K562 (cell line): ENCODE results near the gene LSM4. TPM values are rescaled to one million over a fixed set of nuclear protein-coding genes. Genes with fewer than 3 reads are reported as not detected.

Experiments used
- ATAC-seq: fragments of 200-7000 bp; cut with Tn5 transposase; 3 replicates; pipeline ENCODE4 v1.9.1; 2020; ENCODE audit warnings: moderate library complexity
- BruUV-seq: library from RNA; stranded (reverse); fragments of 400-500 nt; replicated peaks from 2 replicates; lab custom pipeline; 2021; lab: Mats Ljungman, UMichigan
- CTCF ChIA-PET: fragments of 300-600 bp; formaldehyde crosslinking; extraction: SDS; loops from one replicate; lab custom pipeline; 2021; ENCODE audit warnings: low intra/inter-chr PET ratio; lab: Yijun Ruan, JAX
- POLR2A ChIA-PET: fragments of 300-600, 350-650 bp; sonication (Branson Sonifier 250); formaldehyde crosslinking; extraction: SDS; loops from one replicate; lab custom pipeline; 2021; ENCODE audit warnings: antibody characterized with exemption, inconsistent platforms; lab: Yijun Ruan, JAX
- DNase-seq, 4 experiments: peaks; one replicate each; pipeline versions ENCODE4 v3.0.0 to v3.0.0-alpha.2; 2011 to 2018; ENCODE audit warnings: low spot score in 3 of 4, mixed read lengths in 3 of 4; ENCODE audit errors: extremely low read depth in 1 of 4
- FAIRE-seq: peaks from 2 replicates; lab custom pipeline; 2011; peaks lifted over from hg19 to GRCh38; lab: Jason Lieb, UNC
- H2AFZ ChIP-seq: 2 replicates; pipeline ENCODE4 v1.6.0; 2011; ENCODE audit warnings: low read depth, low read length, control low read depth, inconsistent platforms
- H3K27ac ChIP-seq: fragments of 200-600 bp; 3 replicates; pipeline ENCODE4 v1.8.0; 2011; ENCODE audit warnings: low read depth, mild to moderate bottlenecking, control low read depth, inconsistent platforms, low read length, moderate library complexity, mixed read lengths; ENCODE audit errors: extremely low read depth
- H3K27me3 ChIP-seq, 2 experiments: fragments of 300-600 bp in 1 of 2; 2 replicates in 1 of 2; 3 replicates in 1 of 2; pipeline versions ENCODE4 v1.6.0 to v1.8.0; 2011; ENCODE audit warnings: inconsistent platforms in 2 of 2, low read length in 2 of 2, mild to moderate bottlenecking in 1 of 2, mixed read lengths in 1 of 2, moderate library complexity in 1 of 2; ENCODE audit not compliant: control insufficient read depth in 2 of 2, insufficient read depth in 2 of 2
- H3K36me3 ChIP-seq: fragments of 300-600 bp; 3 replicates; pipeline ENCODE4 v1.8.0; 2011; ENCODE audit warnings: mild to moderate bottlenecking, low read length, inconsistent platforms; ENCODE audit not compliant: control insufficient read depth, insufficient read depth
- H3K4me1 ChIP-seq, 2 experiments: fragments of 200-600 bp in 1 of 2; replicated peaks in 1 of 2; 2 replicates in 1 of 2; 3 replicates in 1 of 2; pipeline versions ENCODE4 v1.5.1 to v1.8.0; 2011; ENCODE audit warnings: inconsistent platforms in 2 of 2, low read length in 2 of 2, mild to moderate bottlenecking in 1 of 2, mixed read lengths in 1 of 2, moderate library complexity in 1 of 2; ENCODE audit not compliant: control insufficient read depth in 2 of 2, insufficient read depth in 2 of 2
- H3K4me2 ChIP-seq: 2 replicates; pipeline ENCODE4 v1.6.1; 2011; ENCODE audit warnings: low read length, control low read depth, inconsistent platforms, mixed read lengths; ENCODE audit not compliant: insufficient read depth
- H3K4me3 ChIP-seq: fragments of 200-600 bp; sonication (generic), shearing (Covaris generic); 2 replicates; pipeline ENCODE4 v1.5.1; 2016; ENCODE audit warnings: control low read depth, inconsistent platforms
- H3K79me2 ChIP-seq: fragments of 200-600 bp; 3 replicates; pipeline ENCODE4 v1.8.0; 2011; ENCODE audit warnings: low read length, inconsistent platforms; ENCODE audit not compliant: control insufficient read depth, insufficient read depth
- H3K9ac ChIP-seq, 2 experiments: 2 replicates each; pipeline versions ENCODE4 v1.6.0 to v1.6.1; 2011; ENCODE audit warnings: low read depth in 2 of 2, low read length in 2 of 2, control low read depth in 1 of 2, inconsistent platforms in 1 of 2, mild to moderate bottlenecking in 1 of 2, mixed read lengths in 1 of 2; ENCODE audit not compliant: insufficient read depth in 1 of 2
- H3K9me1 ChIP-seq: one replicate; pipeline ENCODE4 v1.6.0; 2011; ENCODE audit warnings: inconsistent platforms, mild to moderate bottlenecking, low read length, moderate library complexity; ENCODE audit not compliant: control insufficient read depth, insufficient read depth
- H3K9me3 ChIP-seq: replicated peaks from 2 replicates; pipeline ENCODE4 v1.5.1; 2011; ENCODE audit warnings: low read depth, low read length, inconsistent platforms; ENCODE audit not compliant: control insufficient read depth, insufficient read depth
- H4K20me1 ChIP-seq: replicated peaks from 2 replicates; pipeline ENCODE4 v1.6.1; 2011; ENCODE audit warnings: low read length, inconsistent platforms, mixed read lengths; ENCODE audit not compliant: control insufficient read depth, insufficient read depth
- ARID1B ChIP-seq: fragments of 450-650 bp; IDR thresholded peaks from 2 replicates; pipeline ENCODE4 v1.6.1; 2016; ENCODE audit warnings: antibody characterized with exemption, mild to moderate bottlenecking, inconsistent platforms
- CC2D1A ChIP-seq: fragments of 450-650 bp; IDR thresholded peaks from 2 replicates; pipeline ENCODE4 v1.6.1; 2017; ENCODE audit warnings: mild to moderate bottlenecking
- DDX20 ChIP-seq: fragments of 450-650 bp; IDR thresholded peaks from 2 replicates; pipeline ENCODE4 v1.6.1; 2016; ENCODE audit warnings: missing genetic modification characterization, low read depth, mild to moderate bottlenecking, missing compliant biosample characterization, moderate library complexity
- FOXJ2 ChIP-seq: fragments of 200-800 bp; sonication (Bioruptor generic); IDR thresholded peaks from 2 replicates; pipeline ENCODE4 v1.6.1; 2016; ENCODE audit warnings: missing genetic modification characterization, missing compliant biosample characterization
- HMGN3 ChIP-seq: IDR thresholded peaks from 2 replicates; pipeline ENCODE4 v1.6.1; 2011; ENCODE audit warnings: borderline replicate concordance, low read depth, mild to moderate bottlenecking, mixed read lengths, low read length; ENCODE audit not compliant: insufficient read length; ENCODE audit errors: extremely low read depth
- KAT7 ChIP-seq: sonication (generic); formaldehyde crosslinking; IDR thresholded peaks from 2 replicates; pipeline ENCODE4 v1.8.0; 2022; ENCODE audit warnings: missing genetic modification reagents, mild to moderate bottlenecking, borderline replicate concordance
- NBN ChIP-seq: fragments of 450-650 bp; IDR thresholded peaks from 2 replicates; pipeline ENCODE4 v1.6.1; 2016; ENCODE audit warnings: low read depth, mild to moderate bottlenecking
- PHTF2 ChIP-seq: fragments of 250-450 bp; sonication (Bioruptor Pico); IDR thresholded peaks from 2 replicates; pipeline ENCODE4 v1.5.0; 2021; ENCODE audit warnings: mild to moderate bottlenecking
- TSC22D4 ChIP-seq: fragments of 450-650 bp; IDR thresholded peaks from 2 replicates; pipeline ENCODE4 v1.6.1; 2016; ENCODE audit warnings: missing genetic modification characterization, missing biosample characterization, control low read depth
- ZNF121 ChIP-seq: sonication (generic); formaldehyde crosslinking; conservative IDR thresholded peaks from 2 replicates; pipeline ENCODE4 v1.8.0; 2022; ENCODE audit warnings: missing genetic modification reagents
- WGBS: fragments of 100-300 bp; shearing (Covaris generic); methylation state at CpG from one replicate; pipeline ENCODE4 v1.1.6; 2016; ENCODE audit warnings: low coverage, mixed read lengths; ENCODE audit not compliant: insufficient coverage; ENCODE audit errors: missing lambda C conversion rate; 5-methylcytosine and 5-hydroxymethylcytosine counted together
- in situ Hi-C: fragments of 300-500 bp; cut with MboI; formaldehyde crosslinking; loops from 4 replicates; pipeline ENCODE4 v1.15.0; 2018; ENCODE audit warnings: inconsistent platforms, mixed read lengths
- intact Hi-C: fragments of 100-400 bp; cut with micrococcal nuclease; formaldehyde crosslinking; loops from 2 replicates; pipeline ENCODE4 v1.14.2; 2022
- polyA plus RNA-seq, 8 experiments: library from polyadenylated mRNA; depleted of rRNA in 4 of 8; stranded (reverse) in 5 of 8; unstranded in 3 of 8; fragments of >200 nt; fragmentation: Nextera tagmentation in 2 of 8; fragmentation: Illumina TruSeq in 1 of 8; extraction: Ambion mirVana in 2 of 8; extraction: Trizol in 1 of 8; gene quantifications; 2 replicates each; pipeline versions ENCODE4 v1.2.1 to v1.2.3, GENCODE V29; 2011 to 2014; ENCODE audit warnings: inconsistent platforms in 1 of 8, missing spikeins in 1 of 8
- total RNA-seq, 7 experiments: library from RNA; depleted of rRNA in 6 of 7; stranded (reverse); fragments of >200 nt in 6 of 7; fragmentation: Illumina TruSeq in 2 of 7; extraction: Trizol in 2 of 7; gene quantifications; 2 replicates each; pipeline versions ENCODE4 v1.2.1 to v1.2.3, GENCODE V29; 2011 to 2021; ENCODE audit warnings: low replicate concordance in 1 of 7

Gene LSM4
- total and polyA plus RNA-seq, 9 of the 15 experiments (the other 6 are each of a cell fraction or from before 2014, with no cell fraction given), result 11.9 to 763 (median 202) TPM

GRCh38 chr19:18317961-18318800, 4.7 kb downstream of the LSM4 start (continued):
- peak; percentile 78 for TF ChIP-seq ARID1B
- TF ChIP-seq PHTF2, result no peak
- no peak for TF ChIP-seq FOXJ2
- TF ChIP-seq CC2D1A, result no peak
- TF ChIP-seq KAT7, result peak; percentile 47
- TF ChIP-seq DDX20 (tag), result no peak
- no peak for TF ChIP-seq TSC22D4 (tag)
- TF ChIP-seq HMGN3, result no peak

- no peaks in the 10 kb centered on the region for H3K9me1 ChIP-seq
- no peaks in the 10 kb centered on the region for H3K9me3 ChIP-seq
- intact Hi-C loops (no loop called here), in situ Hi-C loops (no loop called here)
- H3K4me1 ChIP-seq, result peaks cover 8 to 56% of the 10 kb centered on the region in 2 experiments
- DNase-seq (no peak), ATAC-seq (no peak), FAIRE-seq (no peak)
- ChIA-PET POLR2A (interaction anchor here (0.6 to 1.5 kb wide), 3 partner anchors 12 to 34 kb away, joined by 3 to 5 read pairs (median 5); partner anchors contain the start of gene JUND), CTCF (no interaction called here)
- no peak overlapping the region for H3K4me2 ChIP-seq
- peaks cover 93% of the 10 kb centered on the region for H3K36me3 ChIP-seq
- no peak overlapping the region for H3K27ac ChIP-seq
- TF ChIP-seq NBN, result no peak
- peak; percentile 31; the same call in 1 of the 2 replicates for TF ChIP-seq ZNF121
- no peaks in the 10 kb centered on the region for H4K20me1 ChIP-seq
- peaks cover 48% of the 10 kb centered on the region for H3K79me2 ChIP-seq
- H3K4me3 ChIP-seq, result no peak overlapping the region
- no TSS peak for BruUV-seq
- no peaks in the 10 kb centered on the region for H3K27me3 ChIP-seq
- H2AFZ ChIP-seq, result no peak overlapping the region
- H3K9ac ChIP-seq, result peak overlapping the region in 1 of 2 experiments; percentile 65; a peak in 2 of 4 replicates
- WGBS, result 100% methylated on average over 3 of the region's 3 CpGs
These were observed 9.5 kb downstream of the LSM4 start for GRCh38 chr19:18313398-18313797.
